ENCODE measurements around the gene UPP2.

UPP2 gene

DNA sequence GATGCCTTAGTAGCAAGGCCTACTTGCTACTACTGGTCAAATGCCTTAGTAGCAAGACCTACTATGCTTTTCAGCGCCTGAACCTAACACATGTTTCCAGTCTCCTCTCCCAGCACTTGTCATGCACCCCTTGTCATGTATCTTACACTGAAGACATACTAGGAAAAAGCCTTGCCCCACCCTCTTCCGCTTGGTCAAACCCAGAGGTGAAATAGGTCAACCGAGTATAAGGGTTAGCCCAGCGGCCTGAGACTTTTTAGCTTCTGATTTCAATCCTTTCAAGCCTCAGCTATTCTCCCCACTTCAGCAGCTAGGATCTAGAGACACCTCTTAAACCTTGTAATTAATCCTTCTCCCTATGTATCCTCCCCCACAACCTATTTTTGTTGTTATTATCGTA lies 73.3 kb downstream of the UPP2 start:
- TF ChIP-seq CTCF (IDR thresholded peaks at IDR 0.05; ENCODE audit: control insufficient read depth, extremely low read depth, insufficient read depth), result no peak
- H3K4me3 ChIP-seq (ENCODE audit: low read depth, low read length), result no peak overlapping the region
- DNase-seq (ENCODE audit: low read depth), result no peak

DNA sequence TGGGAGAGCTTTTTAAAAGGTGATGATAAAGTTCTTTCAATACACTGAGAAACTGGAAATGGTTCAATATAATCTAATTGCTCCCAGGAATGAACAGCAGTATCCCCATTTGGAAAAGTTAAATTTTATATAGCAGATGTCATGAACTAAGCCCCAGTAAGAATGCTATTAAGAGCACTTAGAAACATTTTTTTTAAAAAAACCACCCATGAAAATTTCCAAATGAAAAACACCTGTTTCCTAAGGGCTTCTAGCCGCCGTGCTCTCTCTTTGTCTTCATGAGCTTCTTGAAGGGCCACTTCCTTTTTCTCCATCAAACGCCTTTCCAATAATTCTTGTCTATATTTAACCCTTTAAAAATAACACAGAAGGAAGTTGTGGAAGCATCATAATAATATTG lies 77.0 kb downstream of the UPP2 start:
- no peak overlapping the region for H3K4me3 ChIP-seq (ENCODE audit: low read depth, low read length)
- no peak for DNase-seq (ENCODE audit: low read depth)
- no peak for TF ChIP-seq CTCF (IDR thresholded peaks at IDR 0.05; ENCODE audit: control insufficient read depth, extremely low read depth, insufficient read depth)

- TF ChIP-seq CTCF (IDR thresholded peaks at IDR 0.05; ENCODE audit: control insufficient read depth, extremely low read depth, insufficient read depth), result peak; percentile 42
- H3K4me3 ChIP-seq (ENCODE audit: low read depth, low read length), result no peak overlapping the region
- DNase-seq (ENCODE audit: low read depth), result no peak
Measured at GRCh38 chr2:158179660-158180059, 78.0 kb downstream of the UPP2 start.

DNA sequence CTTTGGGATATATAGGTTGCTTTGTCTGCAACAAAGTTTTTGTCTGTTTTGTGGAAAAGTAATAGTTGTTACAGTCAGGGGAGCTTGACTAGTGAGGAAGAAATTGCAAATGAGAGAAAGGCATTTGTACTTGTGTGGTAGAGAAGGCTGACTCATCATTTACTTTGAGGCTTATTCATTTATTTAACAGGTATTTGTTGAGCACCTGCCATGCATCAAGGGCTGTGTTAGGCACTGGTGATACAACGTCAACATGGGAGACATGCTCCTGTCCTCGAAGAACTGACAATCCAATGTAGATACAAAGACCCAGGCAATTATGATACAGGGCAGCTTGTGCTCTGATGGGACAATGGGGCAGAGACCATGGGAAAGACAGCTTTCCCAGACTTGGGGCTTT lies 79.5 kb downstream of the UPP2 start:
- no peak for DNase-seq (ENCODE audit: low read depth)
- no peak for TF ChIP-seq CTCF (IDR thresholded peaks at IDR 0.05; ENCODE audit: control insufficient read depth, extremely low read depth, insufficient read depth)
- H3K4me3 ChIP-seq (ENCODE audit: low read depth, low read length), result no peak overlapping the region

DNA sequence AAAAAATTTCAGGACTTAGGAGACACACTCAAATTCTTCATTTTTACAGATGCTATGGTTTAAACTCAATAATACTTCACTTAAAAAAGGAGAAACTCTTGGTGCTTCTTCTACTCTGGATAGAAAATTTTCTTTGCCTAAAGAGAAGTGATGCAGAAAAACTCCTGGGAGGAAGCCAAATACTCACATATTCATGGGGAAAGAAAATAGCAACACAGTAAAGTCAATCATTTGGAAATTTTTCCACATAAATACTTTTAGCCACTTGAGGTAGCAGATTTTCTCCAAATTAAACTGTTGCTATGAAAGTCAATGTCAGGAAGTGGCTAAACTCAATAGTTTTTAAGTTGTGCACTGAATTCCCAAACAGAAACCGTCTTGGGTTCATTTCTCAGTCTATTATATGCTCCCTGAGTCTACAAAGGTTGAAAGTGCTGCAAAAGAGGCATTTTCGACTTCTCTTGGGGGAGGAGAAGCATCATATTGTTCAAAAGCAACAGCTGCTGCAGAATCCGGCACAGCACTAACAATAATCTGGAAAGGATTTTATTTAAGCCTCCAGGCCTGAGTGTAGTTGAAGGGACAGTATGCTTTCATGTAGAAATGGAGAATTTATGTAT lies 81.1 kb downstream of the UPP2 start:
- no peak for DNase-seq (ENCODE audit: low read depth)
- no peak overlapping the region for H3K4me3 ChIP-seq (ENCODE audit: low read depth, low read length)

DNA sequence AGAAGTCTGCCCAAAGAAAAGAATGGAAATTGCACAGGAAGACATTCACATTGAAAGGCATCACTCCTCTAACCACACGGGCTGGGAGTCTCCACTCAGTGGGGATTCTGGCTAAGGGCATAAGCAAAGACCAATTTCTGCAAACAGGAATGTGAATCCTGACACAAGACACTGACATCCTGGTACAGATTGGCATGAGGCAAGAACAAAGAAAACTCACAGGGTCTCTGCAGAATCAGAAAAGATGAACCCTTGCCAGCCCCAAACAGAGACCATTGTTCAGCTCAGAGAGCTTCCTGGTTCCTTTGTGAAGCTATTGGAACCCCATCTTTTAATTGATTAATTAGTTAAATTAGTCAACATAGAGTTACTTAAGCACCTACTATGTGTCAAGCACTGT lies 82.3 kb downstream of the UPP2 start:
- no peak overlapping the region for H3K4me3 ChIP-seq (ENCODE audit: low read depth, low read length)
- no peak for TF ChIP-seq CTCF (IDR thresholded peaks at IDR 0.05; ENCODE audit: control insufficient read depth, extremely low read depth, insufficient read depth)
- no peak for DNase-seq (ENCODE audit: low read depth)

More for the DNA sequence above, 81.1 kb downstream of the UPP2 start:
- no peak for TF ChIP-seq CTCF (IDR thresholded peaks at IDR 0.05; ENCODE audit: control insufficient read depth, extremely low read depth, insufficient read depth)
